ENCODE measurements around the gene PRPS1. TPM values are rescaled to one million over a fixed set of nuclear protein-coding genes. Genes with fewer than 3 reads are reported as not detected.

PRPS1 gene
- total and polyA plus RNA-seq, 2 of the 13 experiments (the other 11 are each of a cell fraction or from before 2014, with no cell fraction given): 33.7 to 54.4 TPM

GRCh38 chrX:107626481-107626880 is 1.8 kb upstream of the PRPS1 start:
- in situ Hi-C loops (cut with HindIII; ENCODE audit: extremely low pct_ligation_motif_present, low pct_unique_long_range_greater_than_20kb): no loop called here
- DNase-seq (ENCODE audit: low spot score): no peak
- no peaks in the 10 kb centered on the region for H3K9me3 ChIP-seq (ENCODE audit: low read length)
- peaks cover 29% of the 10 kb centered on the region for H3K79me2 ChIP-seq (ENCODE audit: insufficient read depth, low read length)
- no peaks in the 10 kb centered on the region; a peak in 1 of 5 replicates for H3K27me3 ChIP-seq (ENCODE audit: control insufficient read depth in 1 of 2, insufficient read depth in 2 of 2, low read length in 2 of 2)
- H3K9ac ChIP-seq (ENCODE audit: insufficient read depth, low read depth, low read length): no peak overlapping the region
- ChIA-PET POLR2A (no interaction called here), CTCF (ENCODE audit: low intra/inter-chr PET ratio, low total read pairs) (no interaction called here)
- BruUV-seq (replicated peaks): no TSS peak
- H3K4me2 ChIP-seq (ENCODE audit: low read depth, low read length): peak overlapping the region; percentile 7; the same call in 1 of the 2 replicates
- no peak for ATAC-seq
- intact Hi-C loops (cut with micrococcal nuclease; ENCODE audit: unreplicated experiment): no loop called here
- WGBS (ENCODE audit: low lambda C conversion rate): 2% methylated on average over 9 of the region's 12 CpGs
- no peaks in the 10 kb centered on the region for H3K36me3 ChIP-seq (replicated peaks in 1 of 2; ENCODE audit: control insufficient read depth in 1 of 2, insufficient read depth in 2 of 2, low read length in 2 of 2)
- no peak overlapping the region for H2AFZ ChIP-seq (ENCODE audit: low read length)
- H3K4me3 ChIP-seq (replicated peaks in 1 of 3; ENCODE audit: insufficient read depth in 1 of 3, low read depth in 2 of 3, low read length in 3 of 3): no peak overlapping the region
- H3K27ac ChIP-seq (ENCODE audit: extremely low read length, insufficient read depth, low read length): no peak overlapping the region
- 0 out of 2 replicates have a peak, but pooled peaks cover 2% of the 10 kb centered on the region for H4K20me1 ChIP-seq (ENCODE audit: insufficient read depth, low read length)
- no peak for TF ChIP-seq TERF1 (CRISPR knock-in tag; IDR thresholded peaks at IDR 0.05)
- TF ChIP-seq MEF2D (CRISPR knock-in tag; IDR thresholded peaks at IDR 0.05): no peak
- no peak for TF ChIP-seq ZSCAN30 (CRISPR knock-in tag; IDR thresholded peaks at IDR 0.05)
- H3K4me1 ChIP-seq (ENCODE audit: insufficient read depth, low read length): peaks cover 30% of the 10 kb centered on the region
- no peak for FAIRE-seq

- H3K9me3 ChIP-seq (ENCODE audit: low read length): no peaks in the 10 kb centered on the region
- H3K4me3 ChIP-seq (replicated peaks in 1 of 3; ENCODE audit: insufficient read depth in 1 of 3, low read depth in 2 of 3, low read length in 3 of 3): no peak overlapping the region
- no peak for FAIRE-seq
- ChIA-PET CTCF (ENCODE audit: low intra/inter-chr PET ratio, low total read pairs) (no interaction called here), POLR2A (no interaction called here)
- H3K36me3 ChIP-seq (replicated peaks in 1 of 2; ENCODE audit: control insufficient read depth in 1 of 2, insufficient read depth in 2 of 2, low read length in 2 of 2): no peaks in the 10 kb centered on the region
- in situ Hi-C loops (cut with HindIII; ENCODE audit: extremely low pct_ligation_motif_present, low pct_unique_long_range_greater_than_20kb): no loop called here
- 0 out of 2 replicates have a peak, but pooled peaks cover 2% of the 10 kb centered on the region for H4K20me1 ChIP-seq (ENCODE audit: insufficient read depth, low read length)
- 0% methylated on average over 2 of the region's 2 CpGs for WGBS (ENCODE audit: low lambda C conversion rate)
- no peak overlapping the region for H3K9ac ChIP-seq (ENCODE audit: insufficient read depth, low read depth, low read length)
- no peak overlapping the region for H2AFZ ChIP-seq (ENCODE audit: low read length)
- H3K27ac ChIP-seq (ENCODE audit: extremely low read length, insufficient read depth, low read length): no peak overlapping the region
- no peaks in the 10 kb centered on the region; a peak in 1 of 5 replicates for H3K27me3 ChIP-seq (ENCODE audit: control insufficient read depth in 1 of 2, insufficient read depth in 2 of 2, low read length in 2 of 2)
- H3K4me2 ChIP-seq (ENCODE audit: low read depth, low read length): peak overlapping the region; percentile 81; the same call in 1 of the 2 replicates
- peaks cover 30% of the 10 kb centered on the region for H3K4me1 ChIP-seq (ENCODE audit: insufficient read depth, low read length)
- DNase-seq (ENCODE audit: low spot score): no peak
- no peak for ATAC-seq
- intact Hi-C loops (cut with micrococcal nuclease; ENCODE audit: unreplicated experiment): no loop called here
- BruUV-seq (replicated peaks): no TSS peak
- peaks cover 30% of the 10 kb centered on the region for H3K79me2 ChIP-seq (ENCODE audit: insufficient read depth, low read length)
- TF ChIP-seq TBL1XR1 (IDR thresholded peaks at IDR 0.05; ENCODE audit: borderline replicate concordance, low read length, partially characterized antibody) (no peak), ZBTB42 (CRISPR knock-in tag; IDR thresholded peaks at IDR 0.05) (no peak), ZNF672 (CRISPR knock-in tag; IDR thresholded peaks at IDR 0.05) (no peak), ZNF430 (CRISPR knock-in tag; IDR thresholded peaks at IDR 0.05) (no peak), MAFG (CRISPR knock-in tag; IDR thresholded peaks at IDR 0.05) (no peak), PHF8 (CRISPR knock-in tag; IDR thresholded peaks at IDR 0.05) (no peak), HDAC1 (CRISPR knock-in tag; IDR thresholded peaks at IDR 0.05) (no peak), HNRNPUL1 (IDR thresholded peaks at IDR 0.05; ENCODE audit: low read depth, low read length) (no peak), NFKB2 (CRISPR knock-in tag; IDR thresholded peaks at IDR 0.05; ENCODE audit: borderline replicate concordance) (no peak), ZNF446 (CRISPR knock-in tag; IDR thresholded peaks at IDR 0.05) (no peak), NFIC (IDR thresholded peaks at IDR 0.05; ENCODE audit: low read length) (no peak), NR3C1 (CRISPR knock-in tag; IDR thresholded peaks at IDR 0.05) (no peak), ZNF263 (CRISPR knock-in tag; IDR thresholded peaks at IDR 0.05) (no peak), AFF4 (CRISPR knock-in tag; IDR thresholded peaks at IDR 0.05) (no peak)
Measured at GRCh38 chrX:107626916-107627315, 1.4 kb upstream of the PRPS1 start.

All from HepG2 (cell line).